Body of pancreas (tissue), 4 donors: Measurements from ENCODE around the gene TUG1. TPM values are rescaled to one million over a fixed set of nuclear protein-coding genes. Genes with fewer than 3 reads are reported as not detected.

ENCODE experiments used
- ATAC-seq: fragments of 150-250 bp; one replicate; pipeline ENCODE4 v1.9.1; 2016
- DNase-seq, 4 donors: peaks; one replicate each; pipeline ENCODE4 v3.0.0-alpha.2; 2019
- H3K27ac ChIP-seq, 4 donors: fragments of 200-600 bp; sonication (generic); 1 replicate in 3 of 4; 2 replicates in 1 of 4; pipeline versions ENCODE4 v1.5.1 to v1.6.1; 2016 to 2019; ENCODE audit warnings: mild to moderate bottlenecking in 1 of 4, mixed read lengths in 1 of 4, moderate library complexity in 1 of 4
- H3K27me3 ChIP-seq, 2 donors: fragments of 200-600 bp; sonication (generic); one replicate each; pipeline ENCODE4 v1.6.0; 2016; ENCODE audit warnings: mild to moderate bottlenecking in 1 of 2
- H3K36me3 ChIP-seq, 2 donors: fragments of 200-600 bp; sonication (generic); replicated peaks in 1 of 2; 2 replicates each; pipeline ENCODE4 v1.5.1; 2016; ENCODE audit warnings: low read depth in 2 of 2; ENCODE audit not compliant: insufficient read depth in 1 of 2
- H3K4me1 ChIP-seq: fragments of 200-600 bp; sonication (generic); one replicate; pipeline ENCODE4 v1.6.0; 2016
- H3K4me3 ChIP-seq, 2 donors: fragments of 200-600 bp; sonication (generic); 1 replicate in 1 of 2; 2 replicates in 1 of 2; pipeline ENCODE4 v1.5.1; 2016 to 2019
- H3K9me3 ChIP-seq, 3 donors: fragments of 200-600 bp; sonication (generic); 1 replicate in 2 of 3; 2 replicates in 1 of 3; pipeline ENCODE4 v1.5.1; 2016
- CTCF ChIP-seq, 7 experiments: fragments of 450-650 bp in 4 of 7; fragments of 200-600 bp in 3 of 7; sonication (generic) in 3 of 7; IDR thresholded peaks; one replicate each; pipeline ENCODE4 v1.5.1; 2016 to 2019; ENCODE audit warnings: antibody characterized with exemption in 7 of 7
- POLR2A ChIP-seq, 3 donors: fragments of 450-650 bp; IDR thresholded peaks; one replicate each; pipeline ENCODE4 v1.6.1; 2016; ENCODE audit warnings: antibody characterized with exemption in 3 of 3, mild to moderate bottlenecking in 2 of 3
- WGBS, 2 donors: methylation state at CpG; one replicate each; pipeline ENCODE4 v1.1.5; 2017; 5-methylcytosine and 5-hydroxymethylcytosine counted together
- intact Hi-C: fragments of 100-400 bp; cut with DNase I; formaldehyde crosslinking; loops from one replicate; pipeline ENCODE4 v1.15.1; 2023
- total RNA-seq, 2 donors: library from RNA; depleted of rRNA; stranded (reverse); fragments of >200 nt; gene quantifications; one replicate each; pipeline ENCODE4 v1.1.0, GENCODE V29; 2016

TUG1 gene
- total RNA-seq, 2 donors from 2014 or later: 48.0 to 48.5 TPM

GRCh38 chr22:30947816-30948454 is 21.1 kb upstream of the TUG1 start:
- intact Hi-C loops: loop anchor here (10.0 kb wide), 1 partner anchor 197 kb away; the partner anchor contains the start of gene PLA2G3
- H3K27me3 ChIP-seq: no peaks in the 10 kb centered on the region
- TF ChIP-seq CTCF (IDR thresholded peaks at IDR 0.05) (peak; percentile 5 to 71 (median 62)), POLR2A (IDR thresholded peaks at IDR 0.05) (no peak)
- H3K9me3 ChIP-seq: no peaks in the 10 kb centered on the region
- WGBS, 2 donors: 22 to 26% methylated on average over 2 of the region's 2 CpGs
- H3K27ac ChIP-seq: no peak overlapping the region
- H3K4me1 ChIP-seq: no peaks in the 10 kb centered on the region
- ATAC-seq: peak; percentile 66
- H3K4me3 ChIP-seq: no peak overlapping the region
- H3K36me3 ChIP-seq: peaks cover 7 to 33% of the 10 kb centered on the region in 2 donors
- no peak for DNase-seq

GRCh38 chr22:30948930-30949342 is 20.1 kb upstream of the TUG1 start:
- TF ChIP-seq CTCF (IDR thresholded peaks at IDR 0.05): no peak
- TF ChIP-seq POLR2A (IDR thresholded peaks at IDR 0.05): no peak

GRCh38 chr22:30949934-30950660 is 19.0 kb upstream of the TUG1 start:
- no peak overlapping the region for H3K4me3 ChIP-seq
- ATAC-seq (no peak), DNase-seq (no peak)
- H3K36me3 ChIP-seq: peaks cover 7 to 23% of the 10 kb centered on the region in 2 donors
- H3K27ac ChIP-seq: no peak overlapping the region
- no peaks in the 10 kb centered on the region for H3K27me3 ChIP-seq
- intact Hi-C loops: loop anchor here (10.0 kb wide), 1 partner anchor 195 kb away; the partner anchor contains the start of gene PLA2G3
- H3K4me1 ChIP-seq: no peaks in the 10 kb centered on the region
- TF ChIP-seq CTCF (IDR thresholded peaks at IDR 0.05): no peak
- no peak for TF ChIP-seq POLR2A (IDR thresholded peaks at IDR 0.05)
- H3K9me3 ChIP-seq: no peaks in the 10 kb centered on the region
- 68 to 71% methylated on average over 7 of the region's 7 CpGs for WGBS, 2 donors

More at GRCh38 chr22:30948930-30949342, 20.1 kb upstream of the TUG1 start:
- H3K4me1 ChIP-seq: no peaks in the 10 kb centered on the region
- no peaks in the 10 kb centered on the region for H3K27me3 ChIP-seq
- ATAC-seq: no peak
- no peak for DNase-seq
- 73% methylated on average over 2 to 3 of the region's 3 CpGs for WGBS, 2 donors
- H3K9me3 ChIP-seq: no peaks in the 10 kb centered on the region
- peaks cover 7 to 28% of the 10 kb centered on the region in 2 donors for H3K36me3 ChIP-seq
- intact Hi-C loops: loop anchor here (10.0 kb wide), 1 partner anchor 196 kb away; the partner anchor contains the start of gene PLA2G3
- H3K27ac ChIP-seq: no peak overlapping the region
- no peak overlapping the region for H3K4me3 ChIP-seq

GRCh38 chr22:30953206-30953605 is 15.9 kb upstream of the TUG1 start:
- Histone ChIP-seq H3K27me3 (no peaks in the 10 kb centered on the region), H3K4me1 (no peaks in the 10 kb centered on the region), H3K9me3 (no peaks in the 10 kb centered on the region), H3K27ac (no peak overlapping the region), H3K36me3 (peaks cover 0 to 11% of the 10 kb centered on the region in 2 donors), H3K4me3 (no peak overlapping the region)
- WGBS, 2 donors: 87 to 96% methylated on average over 2 of the region's 2 CpGs
- intact Hi-C loops: no loop called here
- TF ChIP-seq POLR2A (IDR thresholded peaks at IDR 0.05): no peak
- ATAC-seq (no peak), DNase-seq (no peak)

- 88 to 91% methylated on average over 4 of the region's 4 CpGs for WGBS, 2 donors
- intact Hi-C loops: no loop called here
- H3K4me1 ChIP-seq: no peaks in the 10 kb centered on the region
- TF ChIP-seq POLR2A (IDR thresholded peaks at IDR 0.05) (no peak), CTCF (IDR thresholded peaks at IDR 0.05) (no peak)
- peaks cover 0 to 4% of the 10 kb centered on the region in 2 donors for H3K36me3 ChIP-seq
- H3K27me3 ChIP-seq: no peaks in the 10 kb centered on the region
- no peak overlapping the region for H3K27ac ChIP-seq
- H3K4me3 ChIP-seq: no peak overlapping the region
- no peak for DNase-seq
- H3K9me3 ChIP-seq: no peaks in the 10 kb centered on the region
- no peak for ATAC-seq
Measured at GRCh38 chr22:30955153-30955552, 13.9 kb upstream of the TUG1 start.
